GM23338 (cell line): ENCODE results near the gene FOXRED1. TPM values are rescaled to one million over a fixed set of nuclear protein-coding genes. Genes with fewer than 3 reads are reported as not detected.

Experiments used
- ATAC-seq: fragments of 200-7000 bp; cut with Tn5 transposase; 3 replicates; pipeline ENCODE4 v1.9.1; 2020
- DNase-seq: peaks from one replicate; pipeline ENCODE4 v3.0.0-alpha.2; 2015; ENCODE audit warnings: low spot score
- H2AFZ ChIP-seq: fragments of 200-600 bp; sonication (generic); 2 replicates; pipeline ENCODE4 v1.8.0; 2016; ENCODE audit warnings: antibody characterized with exemption, mild to moderate bottlenecking, moderate library complexity
- H3F3A ChIP-seq: fragments of 200-600 bp; sonication (generic); replicated peaks from 2 replicates; pipeline ENCODE4 v1.8.0; 2017; ENCODE audit warnings: antibody characterized with exemption, mixed run types, low read depth
- H3K27ac ChIP-seq: fragments of 200-600 bp; sonication (generic); 2 replicates; pipeline ENCODE4 v1.6.1; 2016; ENCODE audit warnings: low read depth
- H3K27me3 ChIP-seq: fragments of 200-600 bp; sonication (generic); 2 replicates; pipeline ENCODE4 v1.8.0; 2016; ENCODE audit warnings: mild to moderate bottlenecking, mixed run types, moderate library complexity; ENCODE audit not compliant: insufficient read depth
- H3K36me3 ChIP-seq: fragments of 200-600 bp; sonication (generic); 2 replicates; pipeline ENCODE4 v1.8.0; 2016; ENCODE audit warnings: mild to moderate bottlenecking; ENCODE audit not compliant: insufficient read depth
- H3K4me1 ChIP-seq: fragments of 200-600 bp; sonication (generic); 2 replicates; pipeline ENCODE4 v1.8.0; 2016; ENCODE audit warnings: mild to moderate bottlenecking, moderate library complexity; ENCODE audit not compliant: insufficient read depth
- H3K4me2 ChIP-seq: fragments of 200-600 bp; sonication (generic); 2 replicates; pipeline ENCODE4 v1.7.1; 2017; ENCODE audit warnings: mixed run types
- H3K4me3 ChIP-seq: fragments of 200-600 bp; sonication (generic); 2 replicates; pipeline ENCODE4 v1.6.1; 2016; ENCODE audit warnings: mixed run types
- H3K79me2 ChIP-seq: fragments of 200-600 bp; sonication (generic); replicated peaks from 2 replicates; pipeline ENCODE4 v1.8.0; 2017; ENCODE audit warnings: mild to moderate bottlenecking; ENCODE audit not compliant: insufficient read depth
- H3K9me2 ChIP-seq: fragments of 200-600 bp; sonication (generic); 2 replicates; pipeline ENCODE4 v1.8.0; 2017; ENCODE audit not compliant: insufficient read depth
- H4K20me1 ChIP-seq: fragments of 200-600 bp; sonication (generic); replicated peaks from 2 replicates; pipeline ENCODE4 v1.8.0; 2017; ENCODE audit warnings: mild to moderate bottlenecking; ENCODE audit not compliant: insufficient read depth
- H3K27ac Mint-ChIP-seq: 2 replicates; pipeline ENCODE4 v1.8.0; 2020; ENCODE audit warnings: inconsistent platforms, mild to moderate bottlenecking, moderate library complexity, mixed read lengths
- H3K27me3 Mint-ChIP-seq: 3 replicates; pipeline ENCODE4 v1.8.0; 2022; ENCODE audit warnings: low read depth, mild to moderate bottlenecking, moderate library complexity, mixed read lengths, inconsistent platforms; ENCODE audit not compliant: insufficient read depth, poor library complexity
- H3K36me3 Mint-ChIP-seq: 3 replicates; pipeline ENCODE4 v1.8.0; 2021; ENCODE audit warnings: low read depth, mild to moderate bottlenecking, inconsistent platforms, moderate library complexity, mixed read lengths
- H3K4me1 Mint-ChIP-seq: 3 replicates; pipeline ENCODE4 v1.8.0; 2020; ENCODE audit warnings: mild to moderate bottlenecking, inconsistent platforms, mixed read lengths
- H3K4me3 Mint-ChIP-seq: 3 replicates; pipeline ENCODE4 v1.8.0; 2021; ENCODE audit warnings: moderate library complexity, mild to moderate bottlenecking, inconsistent platforms, mixed read lengths
- H3K9me3 Mint-ChIP-seq: 3 replicates; pipeline ENCODE4 v1.8.0; 2020; ENCODE audit warnings: moderate library complexity, mild to moderate bottlenecking, inconsistent platforms, mixed read lengths
- CREB1 ChIP-seq: fragments of 250-450 bp; sonication (Bioruptor Pico); IDR thresholded peaks from 2 replicates; pipeline ENCODE4 v1.5.0; 2020; ENCODE audit warnings: low read depth, mild to moderate bottlenecking, moderate library complexity
- CTCF ChIP-seq, 2 experiments: fragments of 200-600 bp in 1 of 2; sonication (generic) in 1 of 2; conservative IDR thresholded peaks; 2 replicates each; pipeline versions ENCODE4 v1.5.1 to v1.6.1; 2016 to 2017; ENCODE audit warnings: antibody characterized with exemption in 2 of 2, low read depth in 2 of 2, mild to moderate bottlenecking in 2 of 2, moderate library complexity in 1 of 2
- ETS1 ChIP-seq: IDR thresholded peaks from 2 replicates; pipeline ENCODE4 v1.6.1; 2016; ENCODE audit warnings: antibody characterized with exemption
- EZH2 ChIP-seq: fragments of 200-600 bp; sonication (generic); IDR thresholded peaks from one replicate; pipeline ENCODE4 v1.8.0; 2017; ENCODE audit warnings: antibody characterized with exemption, mild to moderate bottlenecking, low read depth; ENCODE audit not compliant: unreplicated experiment
- EZH2phosphoT487 ChIP-seq: fragments of 200-600 bp; sonication (generic); IDR thresholded peaks from one replicate; pipeline ENCODE4 v1.8.1; 2018; ENCODE audit warnings: antibody characterized with exemption; ENCODE audit not compliant: unreplicated experiment
- JUNB ChIP-seq: IDR thresholded peaks from one replicate; pipeline ENCODE4 v1.6.1; 2016; ENCODE audit warnings: antibody characterized with exemption; ENCODE audit not compliant: unreplicated experiment
- NANOG ChIP-seq: IDR thresholded peaks from 2 replicates; pipeline ENCODE4 v1.6.1; 2016; ENCODE audit warnings: antibody characterized with exemption, borderline replicate concordance
- POLR2AphosphoS5 ChIP-seq: IDR thresholded peaks from 2 replicates; pipeline ENCODE4 v1.6.1; 2016; ENCODE audit warnings: antibody characterized with exemption, low read depth
- REST ChIP-seq: IDR thresholded peaks from one replicate; pipeline ENCODE4 v1.6.1; 2018; ENCODE audit warnings: antibody characterized with exemption; ENCODE audit not compliant: unreplicated experiment
- STAT1 ChIP-seq: IDR thresholded peaks from one replicate; pipeline ENCODE4 v1.6.1; 2016; ENCODE audit warnings: antibody characterized with exemption; ENCODE audit not compliant: unreplicated experiment
- ZNF114 ChIP-seq: fragments of 250-450 bp; sonication (Bioruptor Pico); IDR thresholded peaks from 2 replicates; pipeline ENCODE4 v1.5.0; 2020; ENCODE audit warnings: mild to moderate bottlenecking, moderate library complexity
- ZNF331 ChIP-seq: fragments of 250-450 bp; sonication (Bioruptor Pico); IDR thresholded peaks from 2 replicates; pipeline ENCODE4 v1.5.0; 2020; ENCODE audit warnings: low read depth, mild to moderate bottlenecking, moderate library complexity
- ZNF462 ChIP-seq: fragments of 250-450 bp; sonication (Bioruptor Pico); IDR thresholded peaks from 2 replicates; pipeline ENCODE4 v1.5.0; 2020; ENCODE audit warnings: mild to moderate bottlenecking, moderate library complexity
- polyA plus RNA-seq: library from polyadenylated mRNA; unstranded; fragments of >200 nt; fragmentation: Nextera tagmentation; extraction: Ambion mirVana; gene quantifications from 2 replicates; pipeline ENCODE4 v1.2.1, GENCODE V29; 2016
- total RNA-seq: library from RNA; depleted of rRNA; stranded (reverse); fragments of >200 nt; shearing (Covaris generic); gene quantifications from 2 replicates; pipeline ENCODE4 v1.2.3, GENCODE V29; 2014

FOXRED1 gene
- total and polyA plus RNA-seq, 2 experiments from 2014 or later = 25.2 to 59.2 TPM

- TF ChIP-seq EZH2 (no peak), NANOG (no peak), EZH2phosphoT487 (no peak), ZNF331 (CRISPR knock-in tag) (no peak)
These were observed 3.1 kb upstream of the FOXRED1 start (continued) for GRCh38 chr11:126265811-126266210.

- Histone ChIP-seq H3K4me3 (peak overlapping the region; percentile 70), H4K20me1 (no peaks in the 10 kb centered on the region), H3K36me3 (peaks cover 32% of the 10 kb centered on the region), H2AFZ (no peak overlapping the region), H3K27ac (peak overlapping the region; percentile 95), H3K27me3 (no peaks in the 10 kb centered on the region), H3K9me2 (no peaks in the 10 kb centered on the region), H3K79me2 (peaks cover 38% of the 10 kb centered on the region), H3K4me2 (peak overlapping the region; percentile 82), H3K4me1 (peaks cover 9% of the 10 kb centered on the region; the same call in 1 of the 2 replicates), H3F3A (peaks cover 27% of the 10 kb centered on the region; the same call in 1 of the 2 replicates)
- peak overlapping the region; percentile 99 for H3K27ac Mint-ChIP-seq
- DNase-seq = no peak
- H3K4me1 Mint-ChIP-seq = peaks cover 12% of the 10 kb centered on the region
- H3K27me3 Mint-ChIP-seq = peaks cover 13% of the 10 kb centered on the region
- no peaks in the 10 kb centered on the region for H3K9me3 Mint-ChIP-seq
- peak overlapping the region; percentile 96 for H3K4me3 Mint-ChIP-seq
- peaks cover 66% of the 10 kb centered on the region for H3K36me3 Mint-ChIP-seq
- no peak for ATAC-seq
- TF ChIP-seq POLR2AphosphoS5 = no peak
- TF ChIP-seq ZNF462 = no peak
- TF ChIP-seq EZH2phosphoT487 = no peak
- TF ChIP-seq ZNF331 (CRISPR knock-in tag) = no peak
- no peak for TF ChIP-seq JUNB
- no peak for TF ChIP-seq NANOG
- no peak for TF ChIP-seq REST
- TF ChIP-seq CTCF (conservative IDR thresholded peaks at IDR 0.05; ENCODE audit: low read depth in 2 of 2) = no peak
- TF ChIP-seq EZH2 = no peak
- no peak for TF ChIP-seq ETS1
- TF ChIP-seq STAT1 = no peak
- TF ChIP-seq CREB1 (CRISPR knock-in tag) = no peak
- no peak for TF ChIP-seq ZNF114 (CRISPR knock-in tag)
These were observed 1.3 kb upstream of the FOXRED1 start for GRCh38 chr11:126267650-126268049.
